Measurements from ENCODE around the gene PTPN23. TPM values are rescaled to one million over a fixed set of nuclear protein-coding genes. Genes with fewer than 3 reads are reported as not detected.

PTPN23 gene
- total and polyA plus RNA-seq, 10 of the 15 experiments (the other 5 are each of a cell fraction or from before 2014, with no cell fraction given) = 0.44 to 28.6 (median 4.4) TPM

DNA sequence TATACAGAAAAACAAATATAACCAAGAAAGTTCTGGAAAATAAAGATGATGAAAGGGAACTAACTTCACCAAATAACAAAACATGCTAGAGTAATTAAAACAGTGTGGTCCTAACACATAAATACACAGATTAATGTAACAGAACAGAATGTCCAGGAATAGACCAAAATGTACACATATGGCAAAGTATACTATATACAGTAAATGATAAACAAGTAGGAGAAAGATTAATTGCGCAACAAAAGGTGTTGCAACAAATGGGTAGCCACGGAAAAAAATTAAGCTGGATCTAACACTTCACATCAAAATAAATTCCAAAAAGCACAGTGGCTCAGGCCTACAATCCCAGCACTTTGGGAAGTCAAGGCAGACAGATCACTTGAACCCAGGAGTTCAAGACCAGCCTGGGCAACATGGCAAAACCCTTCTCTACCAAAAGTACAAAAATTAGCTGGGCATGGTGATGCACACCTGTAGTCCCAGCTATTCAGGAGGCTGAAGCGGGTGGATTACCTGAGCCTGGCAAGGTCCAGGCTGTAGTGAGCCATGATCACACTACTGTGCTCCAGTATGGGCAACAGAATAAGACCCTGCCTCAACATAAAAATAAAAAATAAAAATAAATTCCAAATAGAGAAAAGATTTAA, 75.1 kb downstream of the PTPN23 start:
- peaks cover 2% of the 10 kb centered on the region; the same call in 2 of the 3 replicates for H3K9me3 ChIP-seq (replicated peaks; ENCODE audit: control insufficient read depth, insufficient read depth, low read length)
- intact Hi-C loops (cut with micrococcal nuclease; ENCODE audit: unreplicated experiment) (no loop called here), in situ Hi-C loops (cut with MboI) (no loop called here)
- ChIA-PET POLR2A (no interaction called here), CTCF (interaction anchor here (2.4 kb wide), 1 partner anchor 35 kb away, joined by 8 read pairs; no protein-coding TSS in a partner anchor), RAD21 (ENCODE audit: unreplicated experiment) (no interaction called here), SMC1A (ENCODE audit: uncharacterized antibody, unreplicated experiment) (interaction anchor here (1.0 kb wide), 1 partner anchor 20 kb away, joined by 4 read pairs; no protein-coding TSS in a partner anchor)
- H3K4me1 ChIP-seq (ENCODE audit: control insufficient read depth, insufficient read depth, low read length) = no peaks in the 10 kb centered on the region
- 80% methylated on average over 3 of the region's 3 CpGs for WGBS (ENCODE audit: insufficient coverage, insufficient replicate concordance, low lambda C conversion rate, missing lambda C conversion rate)
- no TSS peak for BruUV-seq (replicated peaks)
- H3K36me3 ChIP-seq (ENCODE audit: control insufficient read depth in 2 of 2, insufficient read depth in 2 of 2, low read length in 1 of 2) = no peaks in the 10 kb centered on the region; a peak in 1 of 4 replicates
- no peak overlapping the region for H2AFZ ChIP-seq (ENCODE audit: control insufficient read depth, low read depth, low read length)
- H3K79me2 ChIP-seq (ENCODE audit: control insufficient read depth, insufficient read depth, low read length) = peaks cover 14% of the 10 kb centered on the region
- H3K27me3 ChIP-seq (replicated peaks in 1 of 2; ENCODE audit: control insufficient read depth in 2 of 2, insufficient read depth in 2 of 2, low read length in 1 of 2) = no peaks in the 10 kb centered on the region
- FAIRE-seq (no peak), DNase-seq (ENCODE audit: low read depth, low spot score) (no peak), ATAC-seq (no peak)
- H3K4me2 ChIP-seq (ENCODE audit: control insufficient read depth, insufficient read depth) = no peak overlapping the region
- no peak overlapping the region for H3K4me3 ChIP-seq
- H3K27ac ChIP-seq (ENCODE audit: control insufficient read depth, insufficient read depth) = no peak overlapping the region
- no peaks in the 10 kb centered on the region for H4K20me1 ChIP-seq (ENCODE audit: control insufficient read depth, insufficient read depth)
- H3K9ac ChIP-seq (ENCODE audit: control insufficient read depth, insufficient read depth, low read length) = no peak overlapping the region
- no peak for TF ChIP-seq POLR2AphosphoS5 (IDR thresholded peaks at IDR 0.05; ENCODE audit: low read length)
- TF ChIP-seq SMARCA5 (IDR thresholded peaks at IDR 0.05) = no peak
- TF ChIP-seq, protein P1, sequence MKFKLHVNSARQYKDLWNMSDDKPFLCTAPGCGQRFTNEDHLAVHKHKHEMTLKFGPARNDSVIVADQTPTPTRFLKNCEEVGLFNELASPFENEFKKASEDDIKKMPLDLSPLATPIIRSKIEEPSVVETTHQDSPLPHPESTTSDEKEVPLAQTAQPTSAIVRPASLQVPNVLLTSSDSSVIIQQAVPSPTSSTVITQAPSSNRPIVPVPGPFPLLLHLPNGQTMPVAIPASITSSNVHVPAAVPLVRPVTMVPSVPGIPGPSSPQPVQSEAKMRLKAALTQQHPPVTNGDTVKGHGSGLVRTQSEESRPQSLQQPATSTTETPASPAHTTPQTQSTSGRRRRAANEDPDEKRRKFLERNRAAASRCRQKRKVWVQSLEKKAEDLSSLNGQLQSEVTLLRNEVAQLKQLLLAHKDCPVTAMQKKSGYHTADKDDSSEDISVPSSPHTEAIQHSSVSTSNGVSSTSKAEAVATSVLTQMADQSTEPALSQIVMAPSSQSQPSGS (IDR thresholded peaks at IDR 0.05; ENCODE audit: low read length) = no peak
- TF ChIP-seq TCF12 (IDR thresholded peaks at IDR 0.05; ENCODE audit: low read depth, low read length) = no peak
- no peak for TF ChIP-seq SIN3A (IDR thresholded peaks at IDR 0.05; ENCODE audit: low read depth, low read length)
- TF ChIP-seq, protein P2, sequence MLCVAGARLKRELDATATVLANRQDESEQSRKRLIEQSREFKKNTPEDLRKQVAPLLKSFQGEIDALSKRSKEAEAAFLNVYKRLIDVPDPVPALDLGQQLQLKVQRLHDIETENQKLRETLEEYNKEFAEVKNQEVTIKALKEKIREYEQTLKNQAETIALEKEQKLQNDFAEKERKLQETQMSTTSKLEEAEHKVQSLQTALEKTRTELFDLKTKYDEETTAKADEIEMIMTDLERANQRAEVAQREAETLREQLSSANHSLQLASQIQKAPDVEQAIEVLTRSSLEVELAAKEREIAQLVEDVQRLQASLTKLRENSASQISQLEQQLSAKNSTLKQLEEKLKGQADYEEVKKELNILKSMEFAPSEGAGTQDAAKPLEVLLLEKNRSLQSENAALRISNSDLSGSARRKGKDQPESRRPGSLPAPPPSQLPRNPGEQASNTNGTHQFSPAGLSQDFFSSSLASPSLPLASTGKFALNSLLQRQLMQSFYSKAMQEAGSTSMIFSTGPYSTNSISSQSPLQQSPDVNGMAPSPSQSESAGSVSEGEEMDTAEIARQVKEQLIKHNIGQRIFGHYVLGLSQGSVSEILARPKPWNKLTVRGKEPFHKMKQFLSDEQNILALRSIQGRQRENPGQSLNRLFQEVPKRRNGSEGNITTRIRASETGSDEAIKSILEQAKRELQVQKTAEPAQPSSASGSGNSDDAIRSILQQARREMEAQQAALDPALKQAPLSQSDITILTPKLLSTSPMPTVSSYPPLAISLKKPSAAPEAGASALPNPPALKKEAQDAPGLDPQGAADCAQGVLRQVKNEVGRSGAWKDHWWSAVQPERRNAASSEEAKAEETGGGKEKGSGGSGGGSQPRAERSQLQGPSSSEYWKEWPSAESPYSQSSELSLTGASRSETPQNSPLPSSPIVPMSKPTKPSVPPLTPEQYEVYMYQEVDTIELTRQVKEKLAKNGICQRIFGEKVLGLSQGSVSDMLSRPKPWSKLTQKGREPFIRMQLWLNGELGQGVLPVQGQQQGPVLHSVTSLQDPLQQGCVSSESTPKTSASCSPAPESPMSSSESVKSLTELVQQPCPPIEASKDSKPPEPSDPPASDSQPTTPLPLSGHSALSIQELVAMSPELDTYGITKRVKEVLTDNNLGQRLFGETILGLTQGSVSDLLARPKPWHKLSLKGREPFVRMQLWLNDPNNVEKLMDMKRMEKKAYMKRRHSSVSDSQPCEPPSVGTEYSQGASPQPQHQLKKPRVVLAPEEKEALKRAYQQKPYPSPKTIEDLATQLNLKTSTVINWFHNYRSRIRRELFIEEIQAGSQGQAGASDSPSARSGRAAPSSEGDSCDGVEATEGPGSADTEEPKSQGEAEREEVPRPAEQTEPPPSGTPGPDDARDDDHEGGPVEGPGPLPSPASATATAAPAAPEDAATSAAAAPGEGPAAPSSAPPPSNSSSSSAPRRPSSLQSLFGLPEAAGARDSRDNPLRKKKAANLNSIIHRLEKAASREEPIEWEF (IDR thresholded peaks at IDR 0.05; ENCODE audit: insufficient replicate concordance, low read depth, low read length) = no peak
- TF ChIP-seq, protein P3, sequence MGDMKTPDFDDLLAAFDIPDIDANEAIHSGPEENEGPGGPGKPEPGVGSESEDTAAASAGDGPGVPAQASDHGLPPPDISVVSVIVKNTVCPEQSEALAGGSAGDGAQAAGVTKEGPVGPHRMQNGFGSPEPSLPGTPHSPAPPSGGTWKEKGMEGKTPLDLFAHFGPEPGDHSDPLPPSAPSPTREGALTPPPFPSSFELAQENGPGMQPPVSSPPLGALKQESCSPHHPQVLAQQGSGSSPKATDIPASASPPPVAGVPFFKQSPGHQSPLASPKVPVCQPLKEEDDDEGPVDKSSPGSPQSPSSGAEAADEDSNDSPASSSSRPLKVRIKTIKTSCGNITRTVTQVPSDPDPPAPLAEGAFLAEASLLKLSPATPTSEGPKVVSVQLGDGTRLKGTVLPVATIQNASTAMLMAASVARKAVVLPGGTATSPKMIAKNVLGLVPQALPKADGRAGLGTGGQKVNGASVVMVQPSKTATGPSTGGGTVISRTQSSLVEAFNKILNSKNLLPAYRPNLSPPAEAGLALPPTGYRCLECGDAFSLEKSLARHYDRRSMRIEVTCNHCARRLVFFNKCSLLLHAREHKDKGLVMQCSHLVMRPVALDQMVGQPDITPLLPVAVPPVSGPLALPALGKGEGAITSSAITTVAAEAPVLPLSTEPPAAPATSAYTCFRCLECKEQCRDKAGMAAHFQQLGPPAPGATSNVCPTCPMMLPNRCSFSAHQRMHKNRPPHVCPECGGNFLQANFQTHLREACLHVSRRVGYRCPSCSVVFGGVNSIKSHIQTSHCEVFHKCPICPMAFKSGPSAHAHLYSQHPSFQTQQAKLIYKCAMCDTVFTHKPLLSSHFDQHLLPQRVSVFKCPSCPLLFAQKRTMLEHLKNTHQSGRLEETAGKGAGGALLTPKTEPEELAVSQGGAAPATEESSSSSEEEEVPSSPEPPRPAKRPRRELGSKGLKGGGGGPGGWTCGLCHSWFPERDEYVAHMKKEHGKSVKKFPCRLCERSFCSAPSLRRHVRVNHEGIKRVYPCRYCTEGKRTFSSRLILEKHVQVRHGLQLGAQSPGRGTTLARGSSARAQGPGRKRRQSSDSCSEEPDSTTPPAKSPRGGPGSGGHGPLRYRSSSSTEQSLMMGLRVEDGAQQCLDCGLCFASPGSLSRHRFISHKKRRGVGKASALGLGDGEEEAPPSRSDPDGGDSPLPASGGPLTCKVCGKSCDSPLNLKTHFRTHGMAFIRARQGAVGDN (IDR thresholded peaks at IDR 0.05) = no peak
- TF ChIP-seq TARDBP (IDR thresholded peaks at IDR 0.05; ENCODE audit: borderline replicate concordance) = no peak
- no peak for TF ChIP-seq SMAD1 (IDR thresholded peaks at IDR 0.05; ENCODE audit: low read depth, partially characterized antibody)
- TF ChIP-seq TAF1 (IDR thresholded peaks at IDR 0.05; ENCODE audit: borderline replicate concordance, low read depth, low read length) = no peak
- no peak for TF ChIP-seq EED (IDR thresholded peaks at IDR 0.05; ENCODE audit: low read depth)
- TF ChIP-seq MEF2B (IDR thresholded peaks at IDR 0.05; ENCODE audit: partially characterized antibody, poor library complexity, severe bottlenecking) = no peak
- no peak for TF ChIP-seq HDGF (IDR thresholded peaks at IDR 0.05)
- no peak for TF ChIP-seq NFYB (IDR thresholded peaks at IDR 0.05; ENCODE audit: insufficient read depth, low read depth, low read length)
